KOPT-K1 (cell line): Measurements from ENCODE around the gene SLC4A11.
"Not testable (repeated sequence)": the region's sequence is repeated elsewhere in the genome, so short reads cannot be mapped to it uniquely, and the experiment has no call there.

Experiments
- H3K27ac ChIP-seq: fragments of 200-600 bp; sonication (generic); 2 replicates; pipeline ENCODE4 v1.5.1; 2016; ENCODE audit warnings: antibody characterized with exemption, mild to moderate bottlenecking, low read depth, low read length; ENCODE audit not compliant: poor library complexity, severe bottlenecking
- H3K36me3 ChIP-seq: fragments of 200-600 bp; sonication (generic); 2 replicates; pipeline ENCODE4 v1.5.1; 2017; ENCODE audit warnings: antibody characterized with exemption, mild to moderate bottlenecking, low read length, moderate library complexity; ENCODE audit not compliant: insufficient read depth
- H3K9me3 ChIP-seq: fragments of 200-600 bp; sonication (generic); 2 replicates; pipeline ENCODE4 v1.5.1; 2017; ENCODE audit warnings: antibody characterized with exemption, low read length, mild to moderate bottlenecking; ENCODE audit not compliant: insufficient read depth, poor library complexity, severe bottlenecking

The SLC4A11 gene

DNA sequence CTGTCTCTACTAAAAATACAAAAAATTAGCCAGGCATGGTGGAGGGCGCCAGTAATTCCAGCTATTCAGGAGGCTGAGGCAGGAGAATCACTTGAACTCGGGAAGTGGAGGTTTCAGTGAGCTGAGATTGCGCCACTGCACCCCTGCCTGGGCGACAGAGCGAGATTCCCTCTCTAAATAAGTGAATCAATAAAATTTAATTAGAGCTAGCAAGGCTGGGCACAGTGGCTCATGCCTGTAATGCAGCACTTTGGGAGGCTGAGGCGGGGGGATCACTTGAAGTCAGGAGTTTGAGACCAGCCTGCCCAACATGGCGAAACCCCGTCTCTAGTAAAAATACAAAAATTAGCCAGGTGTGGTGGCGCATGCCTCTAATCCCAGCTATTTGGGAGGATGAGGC lies 51.1 kb downstream of the SLC4A11 start:
- not testable (repeated sequence) for H3K27ac ChIP-seq, H3K9me3 ChIP-seq
- H3K36me3 ChIP-seq: peaks cover 39% of the 10 kb centered on the region

DNA sequence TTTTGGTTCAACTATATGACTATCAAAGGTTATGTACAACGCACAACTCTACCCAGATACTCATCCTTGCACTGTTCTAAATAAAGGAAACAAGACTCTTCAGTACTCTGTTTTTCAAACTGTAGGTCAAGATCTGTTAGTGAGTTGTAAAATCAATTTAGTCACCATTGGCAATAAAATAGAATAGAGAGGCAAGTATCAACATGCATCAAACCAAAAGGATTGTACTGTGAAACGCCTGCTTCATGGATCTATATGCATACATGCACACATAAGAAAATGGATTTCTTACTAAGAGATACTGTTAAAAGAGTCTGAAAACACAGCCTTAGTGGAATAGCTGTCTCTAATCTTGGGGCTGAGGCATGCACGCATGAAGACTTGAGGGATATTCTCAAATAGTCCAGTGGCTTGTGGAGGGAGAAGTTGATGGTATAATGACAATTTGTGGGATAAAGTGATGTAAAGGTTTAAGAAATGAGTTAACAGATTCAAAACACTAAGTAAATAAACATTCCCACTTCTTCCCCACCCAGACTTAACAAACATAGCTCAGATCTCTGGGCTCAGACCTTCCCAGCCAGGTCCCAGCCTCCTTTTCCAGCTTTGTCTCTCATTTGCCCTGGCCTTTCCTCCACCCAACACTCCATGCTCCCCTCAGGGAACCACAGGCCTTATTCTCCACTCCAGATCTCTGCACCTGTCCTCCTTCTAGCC lies 54.9 kb downstream of the SLC4A11 start:
- Histone ChIP-seq H3K27ac (no peak overlapping the region), H3K36me3 (peaks cover under 1% of the 10 kb centered on the region; the same call in 1 of the 2 replicates)

DNA sequence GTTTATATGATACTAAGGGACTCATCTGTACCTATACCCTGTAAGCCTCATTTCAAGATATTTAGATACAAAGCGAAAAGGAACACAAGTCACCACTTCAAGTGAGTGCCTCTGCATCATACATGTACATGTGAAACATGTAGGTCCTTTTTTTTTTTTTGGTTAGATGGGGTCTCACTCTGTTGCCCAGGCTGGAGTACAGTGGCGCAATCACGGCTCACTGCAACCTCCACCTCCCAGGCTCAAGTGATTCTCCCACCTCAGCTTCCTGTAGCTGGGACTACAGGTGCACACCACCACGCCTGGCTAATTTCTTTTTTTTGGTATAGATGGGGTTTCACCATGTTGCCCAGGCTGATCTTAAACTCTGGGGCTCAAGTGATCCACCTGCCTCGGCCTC lies 56.6 kb downstream of the SLC4A11 start:
- not testable (repeated sequence) for H3K9me3 ChIP-seq, H3K27ac ChIP-seq, H3K36me3 ChIP-seq

More for the DNA sequence above, 54.9 kb downstream of the SLC4A11 start:
- no peaks in the 10 kb centered on the region for H3K9me3 ChIP-seq

DNA sequence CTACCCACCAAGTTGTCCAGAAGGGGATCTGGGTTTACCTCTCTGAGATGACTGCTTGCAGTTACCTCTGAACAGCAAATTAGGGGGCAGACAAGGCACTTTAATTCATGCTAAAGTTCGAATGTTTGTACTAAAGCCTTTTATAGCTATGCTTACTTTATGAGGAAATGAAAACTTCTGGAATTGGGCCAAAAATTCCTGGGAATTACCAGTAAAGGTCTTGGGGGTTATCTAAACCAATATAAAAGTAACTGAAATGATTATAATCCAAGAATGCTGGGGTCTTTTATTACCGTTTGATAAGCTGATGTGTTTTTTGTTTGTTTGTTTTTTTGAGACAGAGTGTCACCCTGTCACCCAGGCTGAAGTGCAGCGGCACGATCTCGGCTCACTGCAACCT lies 57.7 kb downstream of the SLC4A11 start:
- H3K27ac ChIP-seq: no peak overlapping the region
- H3K9me3 ChIP-seq: no peaks in the 10 kb centered on the region
- H3K36me3 ChIP-seq: no peaks in the 10 kb centered on the region

DNA sequence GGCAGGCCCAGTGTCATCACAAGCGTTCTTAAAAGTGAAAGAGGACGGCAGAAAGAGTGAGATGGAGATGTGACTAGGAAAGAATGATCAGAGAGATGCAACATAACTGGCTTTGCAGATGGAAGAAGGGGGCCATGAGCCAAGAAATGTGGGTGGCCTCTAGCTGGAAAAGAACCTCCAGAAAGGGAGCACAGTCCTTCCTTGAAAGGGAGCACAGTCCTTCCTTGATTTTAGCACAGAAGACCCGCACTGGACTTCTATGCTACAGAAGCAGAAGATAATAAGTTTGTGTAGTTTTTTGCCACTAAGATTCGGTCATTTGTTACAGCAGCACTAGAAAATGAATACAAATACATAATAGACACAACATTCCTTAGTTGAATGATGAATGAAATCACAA lies 58.7 kb downstream of the SLC4A11 start:
- Histone ChIP-seq H3K27ac (no peak overlapping the region), H3K9me3 (no peaks in the 10 kb centered on the region), H3K36me3 (no peaks in the 10 kb centered on the region)

GRCh38 chr20:3177746-3178485 lies 61.1 kb downstream of the SLC4A11 start:
- Histone ChIP-seq H3K36me3 (no peaks in the 10 kb centered on the region), H3K9me3 (no peaks in the 10 kb centered on the region), H3K27ac (no peak overlapping the region)
